GM20000 (cell line): ENCODE data around the gene LIPG.

Source experiments
- DNase-seq: peaks from one replicate; pipeline ENCODE4 v3.0.0; 2012; ENCODE audit warnings: low spot score
- TF ChIP-seq, protein P1 (sequence below): IDR thresholded peaks from 2 replicates; pipeline ENCODE4 v1.5.1; 2012; ENCODE audit warnings: mild to moderate bottlenecking, control low read depth; ENCODE audit errors: extremely low read depth, missing control alignments

The LIPG gene

DNA sequence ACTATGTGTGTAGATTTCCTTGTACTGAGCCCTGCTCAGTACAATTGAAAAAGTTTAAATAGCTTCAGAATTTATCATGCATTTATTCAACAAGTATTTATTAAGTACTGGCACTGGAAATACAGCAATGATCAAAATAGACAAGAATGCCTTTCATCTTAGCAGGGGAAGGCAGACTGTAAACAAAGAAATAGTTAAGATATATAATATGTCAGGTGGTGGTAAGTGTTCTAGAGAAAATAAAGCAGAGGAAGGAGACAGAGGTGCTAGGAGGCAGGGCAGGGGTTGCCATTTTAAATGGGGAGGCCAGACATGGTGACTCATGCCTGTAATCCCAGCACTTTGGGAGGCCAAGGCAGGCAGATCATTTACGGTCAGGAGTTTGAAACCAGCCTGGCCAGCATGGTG, 13.6 kb upstream of the LIPG start:
- TF ChIP-seq, protein P1, sequence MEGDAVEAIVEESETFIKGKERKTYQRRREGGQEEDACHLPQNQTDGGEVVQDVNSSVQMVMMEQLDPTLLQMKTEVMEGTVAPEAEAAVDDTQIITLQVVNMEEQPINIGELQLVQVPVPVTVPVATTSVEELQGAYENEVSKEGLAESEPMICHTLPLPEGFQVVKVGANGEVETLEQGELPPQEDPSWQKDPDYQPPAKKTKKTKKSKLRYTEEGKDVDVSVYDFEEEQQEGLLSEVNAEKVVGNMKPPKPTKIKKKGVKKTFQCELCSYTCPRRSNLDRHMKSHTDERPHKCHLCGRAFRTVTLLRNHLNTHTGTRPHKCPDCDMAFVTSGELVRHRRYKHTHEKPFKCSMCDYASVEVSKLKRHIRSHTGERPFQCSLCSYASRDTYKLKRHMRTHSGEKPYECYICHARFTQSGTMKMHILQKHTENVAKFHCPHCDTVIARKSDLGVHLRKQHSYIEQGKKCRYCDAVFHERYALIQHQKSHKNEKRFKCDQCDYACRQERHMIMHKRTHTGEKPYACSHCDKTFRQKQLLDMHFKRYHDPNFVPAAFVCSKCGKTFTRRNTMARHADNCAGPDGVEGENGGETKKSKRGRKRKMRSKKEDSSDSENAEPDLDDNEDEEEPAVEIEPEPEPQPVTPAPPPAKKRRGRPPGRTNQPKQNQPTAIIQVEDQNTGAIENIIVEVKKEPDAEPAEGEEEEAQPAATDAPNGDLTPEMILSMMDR: no peak
- no peak for DNase-seq

DNA sequence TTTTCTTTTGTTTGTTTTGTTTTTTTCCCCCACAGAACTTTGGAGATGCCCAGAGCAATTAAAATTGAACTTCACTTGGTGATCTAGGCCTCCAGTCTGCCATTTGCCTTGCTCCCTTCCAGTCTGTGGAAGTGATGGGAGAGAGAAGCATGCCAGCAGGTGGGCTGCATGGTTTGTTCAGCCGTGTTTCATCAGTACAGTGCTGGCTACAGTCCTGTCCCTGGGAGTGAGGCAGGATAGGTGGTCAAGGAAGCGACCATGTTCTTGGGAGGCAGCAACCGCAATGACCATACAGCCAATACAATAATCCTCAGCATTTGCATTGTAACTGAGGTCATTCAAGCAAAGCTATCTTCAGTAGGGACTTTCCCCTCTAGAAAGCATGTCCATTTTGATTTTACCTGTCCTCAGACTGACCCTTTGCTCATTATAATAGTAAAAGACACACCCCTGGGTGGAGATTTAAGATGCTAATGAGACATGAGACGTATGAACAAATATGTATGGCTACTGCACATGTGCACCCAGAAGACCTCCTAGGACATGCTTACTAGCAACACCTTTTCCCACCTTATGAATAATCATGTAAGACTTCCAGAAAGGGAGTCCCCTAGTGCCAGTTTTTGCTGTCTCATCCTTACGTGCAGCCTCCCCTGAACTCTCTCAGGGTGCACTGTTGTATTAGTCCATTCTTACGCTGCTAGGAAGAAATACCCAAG, 11.1 kb upstream of the LIPG start:
- TF ChIP-seq, protein P1: no peak
- no peak for DNase-seq

DNA sequence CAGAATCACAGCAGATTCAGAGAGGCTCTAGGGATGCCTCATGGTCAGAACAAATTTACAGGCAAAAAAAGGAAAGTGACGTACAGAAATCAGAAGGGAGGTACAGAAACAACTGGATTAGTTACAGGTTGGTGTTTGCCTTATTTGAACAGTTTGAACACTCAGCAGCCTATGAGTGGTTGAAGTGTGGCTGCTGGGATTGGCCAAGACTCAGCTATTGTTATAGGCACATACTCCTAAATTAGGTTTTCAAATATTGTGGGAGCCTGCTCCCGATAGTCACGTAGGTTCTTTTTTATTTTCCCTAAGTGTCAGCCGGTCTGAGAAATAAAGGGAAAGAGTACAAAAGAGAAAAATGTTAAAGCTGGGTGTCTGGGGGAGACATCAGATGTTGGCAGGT, 8.9 kb upstream of the LIPG start:
- DNase-seq: no peak
- TF ChIP-seq, protein P1: no peak

DNA sequence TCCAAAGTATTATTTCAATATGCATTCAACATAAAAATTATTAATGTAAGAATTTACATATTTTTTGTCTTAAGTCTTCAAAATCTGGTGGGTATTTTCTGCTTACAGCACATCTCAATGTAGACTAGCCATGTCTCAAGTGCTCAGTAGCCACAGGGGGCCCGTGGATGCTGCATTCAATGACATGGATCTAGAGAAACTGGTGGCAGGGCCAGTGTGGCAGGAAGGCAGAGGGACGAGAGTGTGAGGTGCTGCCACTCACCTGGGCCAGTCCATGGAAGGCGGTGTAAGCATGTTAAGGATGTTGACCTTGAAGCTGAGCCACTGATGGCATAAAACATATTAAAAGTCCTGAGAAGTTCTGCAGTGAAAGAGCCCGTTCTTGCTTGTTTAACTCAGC, 6.2 kb upstream of the LIPG start:
- no peak for DNase-seq
- TF ChIP-seq, protein P1: no peak

DNA sequence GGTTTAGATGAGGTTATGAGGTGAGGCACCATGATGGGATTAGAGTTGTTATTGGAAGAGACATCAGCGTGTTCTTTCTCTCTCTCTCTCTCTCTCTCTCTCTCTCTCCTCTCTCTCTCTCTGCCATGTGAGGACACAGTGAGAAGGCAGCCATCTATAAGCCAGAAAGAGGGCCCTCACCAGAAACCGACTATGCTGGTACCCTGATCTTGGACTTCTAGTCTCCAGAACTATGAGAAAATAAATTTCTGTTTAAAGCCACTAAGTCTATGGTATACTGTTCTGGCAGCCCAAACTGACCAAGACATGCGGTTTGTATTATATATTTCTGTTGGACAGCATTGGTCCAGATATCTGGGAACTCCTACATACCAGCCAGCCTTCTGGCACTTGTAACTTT, 3.5 kb upstream of the LIPG start:
- DNase-seq: no peak
- TF ChIP-seq, protein P1: no peak

DNA sequence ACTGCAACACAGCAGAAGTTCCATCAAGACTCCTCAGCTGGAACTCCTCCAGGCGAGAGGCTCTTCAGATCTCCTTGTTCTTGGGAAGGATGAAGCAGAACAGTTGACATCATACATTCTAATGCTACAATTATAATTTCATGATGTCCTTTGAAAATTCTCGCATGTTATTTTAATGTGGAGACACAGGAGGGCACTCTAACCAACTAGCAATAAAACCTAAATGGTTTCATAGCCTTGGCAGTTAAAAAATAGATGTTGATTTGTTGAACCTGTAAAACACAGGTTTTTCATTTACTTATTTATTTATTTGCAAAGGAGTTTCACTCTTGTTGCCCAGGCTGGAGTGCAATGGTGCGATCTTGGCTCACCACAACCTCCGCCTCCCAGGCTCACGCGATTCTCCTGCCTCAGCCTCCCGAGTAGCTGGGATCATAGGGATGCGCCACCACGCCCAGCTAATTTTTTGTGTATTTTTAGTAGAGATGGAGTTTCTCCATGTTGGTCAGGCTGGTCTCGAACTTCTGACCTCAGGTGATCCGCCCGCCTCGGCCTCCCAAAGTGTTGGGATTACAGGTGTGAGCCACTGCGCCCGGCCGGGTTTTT, 2.4 kb upstream of the LIPG start:
- peak; percentile 49 for DNase-seq

DNA sequence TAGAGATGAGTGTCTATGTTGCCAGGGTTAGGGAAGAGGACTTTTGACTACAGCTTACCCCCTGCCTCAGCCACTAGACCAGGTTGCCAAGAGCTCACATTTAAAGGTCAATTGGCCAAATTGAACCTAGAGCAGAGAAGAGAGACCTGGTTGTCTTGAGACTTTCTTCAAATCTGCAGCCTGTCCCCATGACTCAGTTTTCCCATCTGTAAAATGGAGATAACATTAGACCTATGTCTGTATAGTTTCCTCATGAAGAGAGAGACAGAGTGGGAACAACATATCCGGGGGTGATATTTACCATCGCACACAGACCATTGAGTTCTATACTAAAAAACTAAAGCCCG, 1.6 kb upstream of the LIPG start:
- DNase-seq: no peak
- TF ChIP-seq, protein P1: no peak

DNA sequence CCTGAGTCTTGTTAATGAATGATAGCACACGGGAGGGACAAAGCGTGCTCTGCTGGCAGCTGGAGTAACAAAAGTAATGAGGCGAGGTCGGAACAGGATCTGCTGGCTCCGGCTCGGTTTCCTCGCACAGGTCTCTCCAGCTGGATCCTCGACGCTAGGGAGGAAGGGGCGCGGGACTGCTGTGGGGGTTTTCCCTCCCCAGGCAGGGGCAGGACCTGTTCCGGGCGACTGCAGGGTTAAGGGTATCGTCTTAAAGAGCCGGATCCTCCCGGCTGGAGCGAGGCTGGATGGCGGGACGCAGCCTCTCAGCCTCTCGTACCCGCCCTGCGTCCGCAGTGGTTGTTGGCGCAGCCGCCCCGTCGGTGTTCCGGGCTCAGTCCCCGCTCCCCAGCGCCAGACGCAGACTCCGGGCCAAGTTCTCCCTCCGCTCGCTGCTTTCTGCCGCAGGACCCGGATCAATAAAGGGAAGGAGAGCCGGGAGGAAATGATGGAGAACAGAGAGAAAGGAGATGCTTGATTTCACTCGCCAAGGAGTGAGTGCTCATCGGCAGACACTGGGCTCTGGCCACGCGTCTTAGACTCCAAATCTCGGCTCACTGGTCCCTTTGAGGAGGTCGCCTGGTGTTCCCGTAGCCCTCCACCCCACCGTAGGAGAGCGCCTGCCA, 1.1 kb upstream of the LIPG start:
- TF ChIP-seq, protein P1: no peak
- DNase-seq: no peak
